HG03521 (cell line): ENCODE results near the gene HIF3A.

Experiments used
- ATAC-seq: cut with Tn5 transposase; IDR thresholded peaks from one replicate; pipeline ENCODE4 v1.9.1; 2021; ENCODE audit warnings: mild to moderate bottlenecking, moderate library complexity; ENCODE audit not compliant: unreplicated experiment

The HIF3A gene

DNA sequence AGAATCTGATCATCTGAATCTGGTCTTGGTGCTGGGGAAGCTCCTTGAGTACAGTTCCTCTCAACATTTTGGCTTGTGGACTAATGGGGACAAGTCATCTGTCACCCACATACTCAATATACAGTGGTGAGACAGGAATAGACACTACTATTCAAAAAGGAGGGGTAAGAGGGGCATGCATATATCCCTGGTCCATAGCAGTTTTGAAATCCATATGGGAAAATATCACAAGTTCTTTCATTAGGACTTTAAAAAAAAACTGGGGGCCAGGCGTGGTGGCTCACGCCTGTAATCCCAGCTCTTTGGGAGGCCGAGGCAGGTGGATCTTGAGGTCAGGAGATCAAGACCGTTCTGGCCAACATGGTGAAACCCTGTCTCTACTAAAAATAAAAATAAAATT is 29.8 kb downstream of the HIF3A start:
- ATAC-seq, result no peak

GRCh38 chr19:46328079-46328478 is 31.2 kb downstream of the HIF3A start:
- ATAC-seq, result no peak

DNA sequence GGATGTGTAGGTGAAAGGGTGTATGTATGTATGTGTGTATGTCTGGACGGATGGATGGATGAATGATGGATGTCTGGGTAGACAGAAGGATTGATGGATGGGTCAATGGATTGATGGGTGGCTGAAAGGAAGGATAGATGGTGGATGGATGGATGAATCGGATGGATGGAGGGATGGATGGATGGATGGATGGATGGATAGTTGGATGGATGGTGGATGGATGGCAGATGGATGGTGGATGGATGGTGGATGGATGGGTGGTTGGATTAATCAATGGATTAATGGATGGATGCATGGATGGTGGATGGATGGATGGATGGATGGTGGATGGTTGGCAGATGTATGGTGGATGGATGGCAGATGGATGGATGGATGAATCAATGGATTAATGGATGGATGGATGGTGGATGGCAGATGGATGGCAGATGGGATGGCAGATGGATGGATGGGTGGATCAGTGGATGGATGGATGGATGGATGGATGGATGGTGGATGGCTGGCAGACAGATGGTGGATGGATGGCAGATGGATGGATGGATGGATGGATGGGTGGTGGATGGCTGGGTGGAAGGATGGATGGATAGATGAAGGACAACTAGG is 33.6 kb downstream of the HIF3A start:
- ATAC-seq, result no peak

- no peak for ATAC-seq
Measured at GRCh38 chr19:46337487-46337886, 40.6 kb downstream of the HIF3A start.

DNA sequence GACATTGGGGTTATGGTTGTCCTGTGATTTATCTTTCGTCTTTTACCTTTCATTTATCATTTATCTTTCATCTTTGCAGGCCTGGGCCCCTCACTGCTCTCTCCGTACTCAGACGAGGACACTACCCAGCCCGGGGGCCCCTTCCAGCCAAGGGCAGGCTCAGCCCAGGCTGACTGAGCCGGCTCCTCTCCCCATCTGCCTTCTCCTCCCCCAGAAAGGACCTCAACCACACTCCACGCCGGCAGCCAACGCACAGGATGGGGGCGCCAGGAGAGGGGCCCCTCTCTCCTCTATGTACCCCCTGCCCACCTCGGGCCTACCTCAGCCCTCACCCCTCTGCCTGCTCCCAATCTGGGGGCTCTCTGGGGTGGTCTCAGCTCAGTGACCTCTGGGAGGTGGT is 42.6 kb downstream of the HIF3A start:
- no peak for ATAC-seq

GRCh38 chr19:46340051-46340659 is 43.3 kb downstream of the HIF3A start:
- no peak for ATAC-seq

GRCh38 chr19:46341937-46342336 is 45.1 kb downstream of the HIF3A start:
- no peak for ATAC-seq

DNA sequence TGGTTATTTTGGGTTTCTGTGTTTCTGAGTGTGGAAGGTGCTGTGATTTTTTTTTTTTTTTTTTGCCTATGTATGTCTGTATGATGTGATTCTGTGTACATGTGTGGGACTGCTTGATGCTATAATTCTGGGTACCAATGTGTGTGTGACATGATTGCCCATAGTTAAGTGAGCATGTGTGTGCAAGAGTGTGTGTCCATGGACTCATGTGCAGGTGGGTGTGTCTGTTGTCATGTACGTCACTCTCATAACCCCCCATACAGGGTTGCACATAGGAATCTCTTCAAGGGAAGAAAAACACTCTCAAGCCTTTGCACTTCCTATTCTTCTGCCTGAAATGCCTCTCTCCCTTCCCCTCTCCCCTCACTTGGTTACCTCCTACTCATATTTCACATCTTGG is 47.5 kb downstream of the HIF3A start:
- ATAC-seq, result no peak

GRCh38 chr19:46345157-46345556 is 48.3 kb downstream of the HIF3A start:
- no peak for ATAC-seq

- ATAC-seq, result peak; percentile 58
Measured at GRCh38 chr19:46346821-46347571, 50.2 kb downstream of the HIF3A start, which contains the start of gene PPP5C. Gene PPP5C (plus strand): TSS chr19:46347087. CDS start chr19:46347097, 10 bp downstream.

- no peak for ATAC-seq
Measured at GRCh38 chr19:46347572-46347883, 50.7 kb downstream of the HIF3A start.

- no peak for ATAC-seq
Measured at GRCh38 chr19:46347985-46348384, 51.1 kb downstream of the HIF3A start.

GRCh38 chr19:46349311-46349993 is 52.6 kb downstream of the HIF3A start:
- no peak for ATAC-seq

GRCh38 chr19:46350029-46350757 is 53.4 kb downstream of the HIF3A start:
- no peak for ATAC-seq

GRCh38 chr19:46350758-46351159 is 53.9 kb downstream of the HIF3A start:
- no peak for ATAC-seq

DNA sequence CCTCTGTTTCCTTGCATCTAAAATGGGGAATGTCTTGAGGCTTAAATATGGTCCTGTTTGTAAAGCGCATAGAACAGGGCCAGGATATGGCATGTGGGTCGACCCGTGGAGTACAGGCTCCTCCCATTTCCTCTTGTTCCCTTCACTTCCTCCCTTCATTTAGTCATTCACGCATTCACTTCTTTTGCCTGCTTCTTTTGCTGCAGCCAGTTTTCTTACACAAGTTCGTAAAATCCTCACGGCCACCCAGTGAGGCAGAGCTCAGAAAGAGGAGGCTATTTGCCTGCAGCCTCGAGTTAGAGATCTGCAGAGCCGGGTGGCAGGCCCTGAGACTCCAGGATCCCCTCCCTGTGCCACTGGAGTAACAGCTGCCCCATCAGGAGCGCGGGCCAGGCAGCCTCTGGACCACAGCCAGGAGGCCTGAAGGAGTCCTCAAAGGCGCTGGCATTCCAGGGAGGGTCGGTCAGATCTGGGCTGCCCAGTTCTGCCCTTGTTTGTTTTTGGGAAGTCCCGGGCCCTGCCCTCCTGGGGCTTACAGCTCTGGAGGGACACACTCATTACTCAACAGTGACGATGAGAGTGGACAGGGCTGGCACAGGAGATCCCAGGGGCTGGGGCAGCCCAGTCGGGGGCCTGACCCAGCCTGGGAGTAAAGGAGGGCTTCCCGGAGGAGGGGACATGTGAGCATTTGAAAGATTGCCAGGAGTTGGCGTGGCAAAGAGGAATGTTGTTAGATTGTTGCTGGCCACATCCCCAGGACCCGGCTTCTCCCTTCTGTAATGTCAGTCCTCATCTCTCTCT is 54.6 kb downstream of the HIF3A start:
- ATAC-seq, result no peak

DNA sequence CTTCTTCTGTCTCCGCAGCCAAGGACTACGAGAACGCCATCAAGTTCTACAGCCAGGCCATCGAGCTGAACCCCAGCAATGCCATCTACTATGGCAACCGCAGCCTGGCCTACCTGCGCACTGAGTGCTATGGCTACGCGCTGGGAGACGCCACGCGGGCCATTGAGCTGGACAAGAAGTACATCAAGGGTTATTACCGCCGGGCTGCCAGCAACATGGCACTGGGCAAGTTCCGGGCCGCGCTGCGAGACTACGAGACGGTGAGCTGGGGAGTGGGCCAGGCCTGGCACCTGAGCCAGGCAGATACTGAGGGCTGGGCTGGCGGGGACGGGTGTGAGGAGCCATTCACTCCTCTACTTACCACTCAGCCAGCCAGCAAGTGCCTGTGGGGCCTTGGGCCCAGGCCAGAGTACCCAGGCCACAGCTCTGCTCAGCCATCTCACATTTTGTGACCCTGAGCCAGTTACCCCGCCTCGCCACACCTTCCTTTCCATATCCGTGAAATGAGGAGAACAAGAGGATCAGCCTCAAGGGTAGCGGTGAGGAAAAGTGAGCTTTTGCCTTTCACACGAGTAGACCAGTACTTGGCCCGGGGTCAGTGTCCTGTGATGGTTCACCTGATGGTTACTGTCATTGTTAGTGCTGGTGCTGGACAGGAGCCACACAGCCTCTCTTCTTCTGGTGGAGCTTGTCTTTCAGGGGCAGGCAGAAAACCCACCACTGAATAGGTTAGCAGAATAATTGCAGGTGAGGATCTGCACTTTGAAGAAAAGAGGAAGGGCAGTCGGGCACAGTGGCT is 57.1 kb downstream of the HIF3A start:
- ATAC-seq, result no peak

- no peak for ATAC-seq
Measured at GRCh38 chr19:46355234-46356148, 58.6 kb downstream of the HIF3A start.
